Activated CD4-positive, alpha-beta T cell treated with anti-CD3 and anti-CD28 coated beads, Interleukin-2, amount 50 U/mL, for 1 hour (primary cell): ENCODE data around the gene CSTF2T.

Experiments used
- DNase-seq: peaks from one replicate; pipeline ENCODE4 v3.0.0-alpha.2; 2020

CSTF2T gene, protein sequence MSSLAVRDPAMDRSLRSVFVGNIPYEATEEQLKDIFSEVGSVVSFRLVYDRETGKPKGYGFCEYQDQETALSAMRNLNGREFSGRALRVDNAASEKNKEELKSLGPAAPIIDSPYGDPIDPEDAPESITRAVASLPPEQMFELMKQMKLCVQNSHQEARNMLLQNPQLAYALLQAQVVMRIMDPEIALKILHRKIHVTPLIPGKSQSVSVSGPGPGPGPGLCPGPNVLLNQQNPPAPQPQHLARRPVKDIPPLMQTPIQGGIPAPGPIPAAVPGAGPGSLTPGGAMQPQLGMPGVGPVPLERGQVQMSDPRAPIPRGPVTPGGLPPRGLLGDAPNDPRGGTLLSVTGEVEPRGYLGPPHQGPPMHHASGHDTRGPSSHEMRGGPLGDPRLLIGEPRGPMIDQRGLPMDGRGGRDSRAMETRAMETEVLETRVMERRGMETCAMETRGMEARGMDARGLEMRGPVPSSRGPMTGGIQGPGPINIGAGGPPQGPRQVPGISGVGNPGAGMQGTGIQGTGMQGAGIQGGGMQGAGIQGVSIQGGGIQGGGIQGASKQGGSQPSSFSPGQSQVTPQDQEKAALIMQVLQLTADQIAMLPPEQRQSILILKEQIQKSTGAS

DNA sequence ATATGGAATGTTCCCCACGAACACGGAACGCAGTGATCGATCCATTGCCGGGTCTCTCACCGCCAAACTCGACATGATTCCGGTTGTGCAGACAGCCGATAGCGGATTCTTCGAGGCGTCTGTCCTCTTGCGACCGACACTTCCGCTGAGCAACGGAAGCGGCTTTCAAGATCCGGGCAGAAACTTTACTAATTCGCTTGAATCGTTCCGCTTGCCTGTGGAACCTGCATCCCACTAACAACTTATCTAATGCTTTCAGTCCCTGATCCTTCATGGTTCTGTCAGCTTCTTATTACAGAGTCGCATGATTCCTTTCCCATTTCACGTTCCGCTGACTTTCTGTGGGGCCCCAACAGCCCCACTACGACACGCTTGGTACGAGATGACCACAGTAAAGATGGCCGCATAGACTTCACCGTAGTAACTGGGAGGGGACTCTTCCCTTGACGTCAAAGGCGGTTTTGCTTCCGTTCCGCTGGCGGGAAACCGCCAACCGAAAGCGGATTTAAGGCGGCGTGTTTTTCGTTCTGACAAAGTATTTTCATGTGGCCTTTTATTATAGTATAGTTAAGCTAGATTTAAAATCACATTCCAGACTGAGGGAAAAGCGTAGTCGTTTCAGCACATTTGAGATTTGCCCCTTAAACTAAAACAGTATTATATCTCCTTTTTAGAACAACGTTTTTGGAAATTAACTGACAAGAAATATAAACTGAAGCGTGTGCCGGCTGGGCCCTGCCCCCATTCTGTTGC is at the start of gene CSTF2T:
TSS of gene CSTF2T (minus strand) at position 121 of the 753 bp plus-strand sequence. CDS start at position 75, 46 bp downstream.
- peak; percentile 86 for DNase-seq

DNA sequence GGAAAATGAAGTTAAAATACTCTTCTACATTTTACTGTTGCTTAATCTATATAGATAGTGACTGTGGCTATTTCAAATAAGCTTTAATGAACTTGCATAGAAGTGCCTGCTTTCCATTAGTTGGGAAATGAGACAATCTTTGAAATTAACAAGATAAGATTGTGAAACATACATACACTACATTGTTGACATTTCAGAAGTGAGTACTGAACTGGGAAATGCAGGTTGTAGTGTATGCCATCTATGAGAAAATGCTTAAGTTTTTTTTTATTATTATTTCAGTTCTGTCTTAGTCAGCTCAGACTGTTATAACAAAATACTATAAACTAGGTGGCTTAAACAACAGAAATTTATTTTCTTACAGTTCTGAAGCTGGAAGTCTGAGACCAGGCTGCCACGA is 49.6 kb upstream of the CSTF2T start:
- DNase-seq, result no peak

DNA sequence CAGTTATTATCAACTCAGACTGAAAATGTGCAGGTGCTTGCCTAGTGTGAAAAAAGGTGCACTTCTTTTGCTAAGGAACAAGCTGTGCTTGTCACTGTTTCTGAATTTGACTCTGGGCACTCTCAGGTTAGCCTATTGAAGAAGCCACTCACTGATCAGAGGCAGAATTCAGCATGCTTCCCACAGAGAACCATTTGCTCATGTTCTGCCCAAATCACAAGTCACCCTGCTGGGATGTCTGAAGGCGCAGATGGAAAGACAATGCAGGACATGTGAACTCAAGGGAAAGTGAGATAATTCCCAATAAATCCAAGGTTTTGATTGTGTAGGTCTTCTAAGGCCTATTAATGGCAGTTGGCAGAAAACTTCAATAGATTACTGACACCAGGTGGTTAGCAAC is 47.8 kb upstream of the CSTF2T start:
- no peak for DNase-seq

DNA sequence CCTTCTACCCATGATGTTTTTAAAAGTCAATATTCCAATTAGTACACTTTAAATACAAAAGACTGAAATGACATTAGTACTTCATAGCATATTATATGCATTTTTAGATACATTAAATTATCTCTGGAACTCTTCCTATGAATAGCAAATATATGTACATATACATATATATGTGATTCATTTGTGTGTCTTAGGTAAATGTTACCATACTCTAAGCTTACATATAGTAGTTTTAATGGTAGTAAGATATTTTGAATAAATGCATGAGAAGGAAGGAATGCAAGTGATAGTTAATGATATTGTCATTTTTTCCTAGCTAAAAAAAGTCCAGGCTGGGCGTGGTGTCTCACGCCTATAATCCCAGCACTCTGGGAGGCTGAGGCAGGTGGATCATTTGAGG is 46.0 kb upstream of the CSTF2T start:
- DNase-seq, result no peak

DNA sequence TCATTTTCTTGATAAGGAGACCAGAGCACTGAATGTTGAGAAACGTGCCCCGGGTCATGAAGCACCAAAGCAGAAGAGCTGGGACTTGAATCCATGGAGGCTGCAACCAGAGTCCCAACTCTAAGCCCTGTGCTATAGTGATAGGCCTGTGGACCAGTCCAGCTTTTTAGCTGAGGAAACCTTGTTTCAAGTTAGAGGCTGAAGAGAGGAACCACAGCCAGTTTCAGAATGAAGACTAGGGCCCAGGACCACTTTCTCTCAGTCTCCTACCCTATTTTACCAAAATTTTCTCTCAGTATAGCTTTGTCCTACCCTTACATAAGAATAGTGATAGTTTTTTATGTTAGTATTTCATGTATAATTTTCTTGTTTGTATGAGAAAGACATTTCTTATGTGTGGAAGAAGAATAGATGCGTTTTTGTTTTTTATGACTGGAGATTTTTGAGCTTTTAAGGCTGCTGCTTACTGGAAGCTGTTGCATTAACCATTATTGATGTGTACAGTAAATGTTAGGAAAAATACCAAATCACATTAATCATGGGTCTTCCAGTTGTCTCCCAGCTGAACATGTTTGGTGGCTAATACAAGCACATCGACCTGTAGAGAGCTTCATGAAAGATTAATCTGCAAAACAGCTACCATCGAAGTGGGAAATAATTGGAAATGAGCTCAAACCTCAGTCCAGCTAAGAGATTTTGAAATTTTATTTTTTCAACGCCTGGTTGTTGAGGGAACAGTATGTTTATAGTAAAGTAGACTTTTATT is 45.0 kb upstream of the CSTF2T start:
- DNase-seq, result no peak

DNA sequence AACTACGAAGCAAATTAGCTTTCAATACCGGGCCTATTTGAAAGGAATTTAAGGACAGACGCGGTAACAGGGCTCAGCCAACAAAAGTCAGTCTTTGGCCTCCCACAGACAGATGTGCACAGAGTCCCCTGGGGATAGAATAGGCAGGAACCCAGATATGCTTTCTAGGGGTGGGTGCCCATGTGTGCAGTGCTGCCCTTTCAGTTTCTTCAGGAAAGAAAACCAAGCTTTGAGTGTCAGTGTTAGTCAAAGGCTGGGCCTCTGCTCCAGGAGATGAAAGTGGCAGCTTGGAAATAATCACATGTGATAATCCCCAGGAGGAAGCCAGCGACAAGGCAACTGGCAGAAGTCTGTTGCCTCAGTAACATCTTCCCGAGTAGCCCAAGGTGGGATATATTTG is 43.8 kb upstream of the CSTF2T start:
- DNase-seq, result no peak

DNA sequence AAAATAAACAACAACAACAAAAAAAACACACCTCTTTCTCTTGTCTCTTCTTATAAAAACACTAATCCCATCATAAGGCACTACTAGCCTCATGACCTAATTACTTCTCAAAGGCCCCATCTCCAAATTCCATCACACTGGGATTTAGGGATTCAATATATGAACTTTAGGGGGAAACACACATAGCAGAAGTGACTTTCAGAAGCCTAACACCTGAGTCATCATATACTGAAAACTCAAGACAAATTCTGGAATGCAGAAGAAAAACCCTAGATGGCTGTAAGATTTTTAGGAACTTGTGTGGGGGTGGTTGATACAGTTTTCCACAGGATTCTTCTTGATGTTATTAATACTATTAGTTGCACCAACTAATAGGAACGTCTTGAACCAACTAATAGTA is 33.7 kb upstream of the CSTF2T start:
- no peak for DNase-seq

DNA sequence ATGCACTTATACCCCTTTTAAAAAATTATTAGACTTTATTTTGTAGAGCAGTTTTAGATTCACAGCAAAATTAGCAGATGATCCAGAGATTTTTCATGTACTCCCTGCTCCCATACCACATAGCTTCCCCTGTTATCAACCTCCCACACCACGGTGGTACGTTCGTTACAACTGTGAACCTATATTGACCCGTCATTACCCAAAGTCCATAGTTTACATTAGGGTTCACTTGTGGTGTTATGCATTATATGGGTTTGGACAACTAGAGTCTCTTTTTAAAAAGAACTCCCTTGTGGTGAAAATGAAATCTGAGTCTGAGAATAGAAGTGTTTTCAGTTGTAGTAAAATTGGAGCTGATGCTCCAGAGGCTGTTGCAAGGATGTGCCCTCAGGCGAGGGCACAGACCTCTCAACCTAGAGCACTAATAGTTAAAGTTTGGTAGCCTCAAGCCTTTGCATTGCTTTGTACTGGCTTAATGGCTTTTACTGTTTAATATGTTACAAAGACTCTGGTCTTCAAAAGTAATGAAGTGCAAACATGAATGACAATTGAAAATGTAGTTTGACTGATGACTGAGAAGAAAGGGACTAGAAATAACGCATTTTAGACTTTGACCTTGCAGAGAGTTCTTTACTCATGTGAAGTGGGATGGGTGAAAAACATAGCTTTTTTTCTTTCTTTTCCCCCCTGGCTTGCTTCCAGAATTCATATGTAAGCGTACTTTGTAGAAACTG is 30.6 kb upstream of the CSTF2T start:
- no peak for DNase-seq

DNA sequence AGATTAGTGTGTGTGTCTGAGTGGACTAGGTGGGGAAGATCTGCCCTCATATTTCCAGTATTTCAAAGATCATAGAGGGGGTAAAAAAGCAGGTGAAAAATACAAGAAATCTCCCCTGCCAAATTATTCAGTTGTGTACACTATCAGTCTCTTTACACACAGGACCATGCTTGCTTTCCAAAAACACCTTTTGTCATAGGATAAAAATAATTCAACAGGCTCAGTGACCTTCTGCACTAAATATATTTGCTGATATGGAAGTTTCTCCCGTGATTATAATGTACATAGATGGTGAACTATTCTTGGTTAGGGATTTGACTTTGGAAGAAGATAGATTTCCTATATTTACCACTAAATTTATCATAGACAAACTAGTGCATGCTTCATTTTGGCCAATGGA is 24.6 kb upstream of the CSTF2T start:
- no peak for DNase-seq

DNA sequence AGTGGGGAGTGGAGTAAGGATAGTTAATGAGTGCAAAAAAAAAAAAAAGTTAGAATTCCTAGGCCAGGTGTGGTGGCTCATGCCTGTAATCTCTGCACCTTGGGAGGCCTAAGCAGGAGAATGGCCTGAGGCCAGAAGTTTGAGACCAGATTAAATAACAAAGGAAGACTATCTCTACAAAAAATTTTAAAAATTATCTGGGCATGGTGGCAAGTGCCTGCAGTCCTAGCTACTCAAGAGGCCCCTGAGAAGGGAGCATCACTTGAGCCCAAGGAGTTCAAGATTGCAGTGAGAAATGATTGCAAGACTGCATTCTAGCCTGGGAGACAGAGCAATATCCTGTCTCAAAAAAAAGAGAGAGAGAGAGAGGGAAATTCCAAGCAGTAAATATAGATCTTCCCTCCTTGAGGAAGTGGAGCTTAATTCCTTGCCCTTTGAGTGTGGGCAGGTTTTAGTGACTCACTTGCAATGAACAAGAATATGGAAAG is 19.5 kb upstream of the CSTF2T start:
- DNase-seq, result no peak

DNA sequence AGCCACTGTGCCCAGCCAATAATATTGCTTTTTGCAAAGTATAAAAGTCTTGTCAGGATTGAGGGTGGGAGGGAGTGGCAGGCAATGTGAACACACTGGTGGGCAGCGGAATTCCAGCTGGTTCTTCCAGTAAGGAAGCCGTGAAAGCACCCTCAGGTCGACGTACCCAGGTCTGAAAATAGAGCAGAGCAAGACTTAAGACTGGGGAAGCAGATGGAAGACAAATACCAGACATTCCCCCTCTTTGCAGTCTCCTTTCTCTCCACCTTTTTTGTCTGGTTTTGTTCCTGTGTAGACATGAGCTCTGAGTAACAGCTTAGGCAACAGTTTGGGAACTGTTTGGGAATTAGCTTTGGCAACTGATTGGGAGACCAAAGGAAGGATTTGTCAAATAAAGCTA is 17.6 kb upstream of the CSTF2T start:
- no peak for DNase-seq

DNA sequence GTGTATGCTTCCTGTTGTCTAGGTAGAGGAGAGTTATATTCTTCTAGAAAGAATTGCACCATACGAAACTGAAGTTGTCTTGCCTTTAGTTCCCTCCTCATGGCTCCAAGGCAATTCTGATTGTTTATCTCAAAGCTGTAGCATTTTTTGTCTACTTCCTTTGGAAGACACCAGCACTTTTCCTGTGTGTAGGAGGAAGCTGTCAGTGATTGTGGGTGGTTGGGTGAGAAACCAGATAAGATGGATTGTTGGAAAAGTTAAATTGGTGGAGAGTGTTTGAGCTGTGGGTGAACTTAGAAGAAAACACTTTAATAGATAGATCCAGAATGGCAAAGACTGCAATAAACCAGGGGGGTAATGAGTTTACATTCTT is 12.1 kb upstream of the CSTF2T start:
- DNase-seq, result no peak

DNA sequence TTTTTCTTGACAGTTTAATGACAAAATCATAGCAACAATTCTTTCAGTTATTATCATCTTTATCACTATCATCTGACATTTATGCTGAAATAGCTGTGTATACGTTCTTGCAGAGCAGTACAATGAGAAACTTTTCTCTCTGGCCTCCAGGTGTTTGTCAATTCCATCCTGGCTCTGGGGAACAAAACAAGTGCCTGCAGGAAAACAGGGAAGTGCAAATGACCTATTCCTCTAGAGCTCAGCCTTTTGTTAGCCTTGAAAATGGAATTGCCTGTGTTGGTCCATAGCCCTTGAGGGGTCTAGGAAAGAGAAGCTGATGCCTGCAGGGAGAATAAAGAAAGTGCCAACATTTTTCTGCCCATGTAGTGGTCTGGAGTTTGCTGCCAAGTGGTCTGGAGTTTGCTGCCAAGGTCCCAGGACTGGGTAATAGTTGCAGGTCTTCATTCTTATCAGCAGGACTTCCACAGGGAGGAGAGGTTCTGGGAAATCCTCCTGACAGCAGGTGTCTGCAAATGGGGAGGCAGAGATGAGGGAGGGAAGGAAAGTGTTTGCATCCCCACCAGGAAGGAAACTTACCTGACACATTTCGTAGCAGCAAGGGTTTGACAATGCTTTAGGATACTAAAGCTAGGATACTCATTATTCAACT is 10.1 kb upstream of the CSTF2T start:
- no peak for DNase-seq

DNA sequence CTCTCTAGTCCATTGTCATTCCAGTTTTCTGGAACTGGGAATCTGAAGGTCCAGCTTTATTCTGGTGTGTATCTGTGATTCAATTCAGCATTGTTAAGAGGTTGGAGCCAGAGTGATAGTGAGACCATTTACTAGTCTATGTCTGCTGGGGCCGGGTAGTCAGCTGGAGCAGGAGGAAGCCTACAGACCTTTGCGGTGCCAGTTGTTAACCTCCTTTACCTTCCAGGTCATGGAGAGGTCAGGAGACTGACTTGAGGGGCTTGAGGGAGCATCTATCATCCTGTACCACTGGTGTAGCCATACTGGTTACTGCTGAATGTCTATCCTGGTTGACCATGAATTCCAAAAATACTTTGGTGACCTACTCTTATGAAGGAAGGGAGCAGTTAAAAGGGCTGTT is 9.2 kb upstream of the CSTF2T start:
- no peak for DNase-seq

DNA sequence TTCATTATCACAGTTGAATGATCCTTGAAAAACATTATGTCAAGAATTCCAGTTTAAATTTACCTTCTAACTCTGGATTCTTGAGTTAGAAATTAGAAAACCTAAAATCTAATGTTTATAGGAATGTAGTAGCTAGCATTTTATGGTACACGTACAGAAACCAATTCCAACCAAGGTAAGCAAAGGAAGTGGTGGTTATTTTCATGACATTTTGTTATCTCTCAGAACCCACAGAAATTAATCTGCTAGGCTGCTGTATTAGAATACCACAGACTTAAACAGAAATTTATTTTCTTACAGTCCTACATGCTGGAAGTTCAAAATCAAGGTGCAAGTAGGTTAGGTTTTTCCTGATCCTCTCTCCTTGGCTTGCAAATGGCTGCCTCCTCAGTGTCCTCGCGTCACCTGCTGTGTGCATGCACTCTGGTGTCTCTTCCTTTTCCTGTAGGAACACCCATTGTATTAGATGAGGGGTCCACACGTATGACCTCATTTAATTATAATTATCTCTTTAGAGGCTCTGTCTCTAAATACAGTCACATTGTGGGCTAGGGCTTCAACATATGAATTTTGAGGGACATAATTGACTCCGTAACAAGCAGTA is 8.5 kb upstream of the CSTF2T start:
- DNase-seq, result no peak

DNA sequence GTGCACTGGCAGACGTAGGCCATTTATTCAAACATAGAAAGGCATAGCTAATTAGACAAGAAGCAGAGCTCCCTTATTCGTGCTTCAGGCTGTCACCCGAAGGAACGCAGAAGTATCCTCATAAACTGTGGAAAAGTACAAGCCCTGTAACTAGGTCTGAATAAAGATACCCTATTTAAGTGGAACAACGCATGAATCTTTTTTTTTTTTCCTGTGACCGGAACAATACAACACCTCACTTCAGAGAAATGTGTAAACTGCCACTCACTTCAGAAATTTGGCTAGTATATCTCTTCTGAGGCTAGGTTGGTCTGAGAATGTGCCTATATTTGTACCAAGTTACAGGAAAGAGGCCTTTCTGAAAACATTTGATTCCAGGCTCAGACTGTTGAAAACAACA is 8.0 kb upstream of the CSTF2T start:
- no peak for DNase-seq

DNA sequence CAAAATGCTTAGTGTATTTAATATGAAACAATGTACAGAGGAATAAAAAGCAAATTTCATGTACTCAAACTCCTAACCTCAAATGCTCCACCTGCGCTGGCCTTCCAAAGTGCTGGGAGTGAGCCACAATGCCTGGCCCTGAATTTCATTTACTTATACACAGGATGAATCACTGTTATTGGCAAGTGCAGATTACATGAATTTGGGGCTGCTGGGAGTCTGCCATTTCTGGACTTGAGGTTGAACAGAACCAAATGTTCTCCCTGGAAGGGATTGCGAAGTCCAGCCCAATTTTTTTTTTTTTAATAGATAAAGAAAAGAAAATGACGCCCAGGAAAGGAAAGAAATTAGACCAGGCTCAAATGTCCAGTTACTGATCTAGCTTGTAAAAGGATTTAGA is 6.8 kb upstream of the CSTF2T start:
- DNase-seq, result no peak

DNA sequence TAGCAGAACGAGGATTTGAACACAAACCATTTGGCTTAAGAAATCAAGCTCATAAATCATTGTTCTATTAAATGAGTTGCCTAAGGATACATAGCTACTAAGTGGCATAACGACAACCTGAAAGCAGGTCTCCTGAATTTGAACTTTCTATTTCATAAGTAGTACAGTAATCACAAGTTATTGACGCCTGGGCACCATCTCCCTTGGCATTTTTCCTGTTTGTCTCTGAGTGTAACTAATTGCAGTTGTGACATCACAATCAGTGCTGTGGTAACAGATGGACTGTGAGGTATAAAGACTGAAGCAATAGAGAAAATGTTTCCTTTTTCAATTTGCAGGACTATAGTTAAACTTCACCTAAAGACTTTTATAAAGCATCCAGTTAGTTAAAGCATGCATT is 6.4 kb upstream of the CSTF2T start:
- DNase-seq, result no peak

DNA sequence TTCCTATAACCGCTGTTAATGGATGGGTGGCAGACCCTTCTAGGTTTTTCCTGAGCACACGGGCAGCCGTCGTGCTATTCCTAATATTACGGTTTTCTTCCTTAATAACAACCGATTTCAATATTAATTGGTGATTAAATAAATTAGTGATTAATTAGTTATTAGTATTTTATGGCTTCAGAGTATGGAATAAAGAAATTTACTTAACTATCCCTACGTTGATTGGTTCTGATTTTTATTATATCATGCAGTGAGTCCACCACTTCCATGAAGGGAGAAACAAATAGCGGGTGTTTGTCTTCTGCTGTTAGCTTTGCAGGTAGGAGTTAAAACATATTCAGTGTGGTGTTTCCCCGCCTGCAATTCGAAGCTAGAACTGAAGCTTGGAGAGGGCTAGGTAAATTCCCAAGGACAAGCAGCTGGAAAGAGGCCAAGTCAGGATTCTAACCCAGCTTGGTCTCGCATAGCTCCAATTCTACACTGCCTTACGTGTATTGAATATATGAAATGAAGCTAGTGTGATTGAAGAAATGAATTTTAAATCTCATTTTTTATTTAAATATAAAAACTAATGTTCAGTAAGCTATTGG is 928 bp upstream of the CSTF2T start:
- DNase-seq, result no peak

DNA sequence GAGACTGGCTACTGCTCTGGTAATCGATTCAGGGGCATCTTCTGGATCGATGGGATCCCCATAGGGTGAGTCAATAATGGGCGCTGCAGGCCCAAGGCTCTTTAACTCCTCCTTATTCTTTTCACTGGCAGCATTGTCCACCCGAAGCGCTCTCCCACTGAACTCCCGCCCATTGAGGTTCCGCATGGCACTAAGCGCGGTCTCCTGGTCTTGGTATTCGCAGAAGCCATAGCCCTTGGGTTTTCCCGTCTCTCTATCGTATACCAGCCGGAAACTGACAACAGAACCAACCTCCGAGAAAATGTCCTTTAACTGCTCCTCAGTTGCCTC is 285 bp downstream of the CSTF2T start:
- no peak for DNase-seq

DNA sequence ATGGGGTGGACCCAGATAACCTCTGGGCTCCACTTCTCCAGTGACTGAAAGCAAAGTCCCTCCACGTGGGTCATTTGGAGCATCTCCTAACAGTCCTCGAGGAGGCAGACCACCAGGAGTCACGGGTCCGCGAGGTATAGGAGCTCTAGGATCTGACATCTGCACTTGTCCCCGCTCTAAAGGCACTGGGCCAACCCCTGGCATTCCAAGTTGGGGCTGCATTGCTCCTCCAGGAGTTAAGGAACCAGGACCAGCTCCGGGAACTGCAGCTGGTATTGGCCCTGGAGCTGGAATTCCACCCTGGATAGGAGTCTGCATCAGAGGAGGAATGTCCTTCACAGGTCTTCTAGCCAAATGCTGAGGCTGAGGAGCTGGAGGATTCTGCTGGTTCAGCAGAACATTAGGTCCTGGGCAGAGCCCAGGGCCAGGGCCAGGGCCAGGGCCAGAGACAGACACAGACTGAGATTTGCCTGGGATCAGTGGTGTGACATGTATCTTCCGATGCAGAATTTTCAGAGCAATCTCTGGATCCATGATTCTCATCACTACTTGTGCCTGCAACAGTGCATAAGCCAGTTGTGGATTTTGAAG is 827 bp downstream of the CSTF2T start:
- DNase-seq, result no peak
